Measurements from ENCODE around the gene CILP.
"Not testable (repeated sequence)": the region's sequence is repeated elsewhere in the genome, so short reads cannot be mapped to it uniquely, and the experiment has no call there.

The CILP gene, protein sequence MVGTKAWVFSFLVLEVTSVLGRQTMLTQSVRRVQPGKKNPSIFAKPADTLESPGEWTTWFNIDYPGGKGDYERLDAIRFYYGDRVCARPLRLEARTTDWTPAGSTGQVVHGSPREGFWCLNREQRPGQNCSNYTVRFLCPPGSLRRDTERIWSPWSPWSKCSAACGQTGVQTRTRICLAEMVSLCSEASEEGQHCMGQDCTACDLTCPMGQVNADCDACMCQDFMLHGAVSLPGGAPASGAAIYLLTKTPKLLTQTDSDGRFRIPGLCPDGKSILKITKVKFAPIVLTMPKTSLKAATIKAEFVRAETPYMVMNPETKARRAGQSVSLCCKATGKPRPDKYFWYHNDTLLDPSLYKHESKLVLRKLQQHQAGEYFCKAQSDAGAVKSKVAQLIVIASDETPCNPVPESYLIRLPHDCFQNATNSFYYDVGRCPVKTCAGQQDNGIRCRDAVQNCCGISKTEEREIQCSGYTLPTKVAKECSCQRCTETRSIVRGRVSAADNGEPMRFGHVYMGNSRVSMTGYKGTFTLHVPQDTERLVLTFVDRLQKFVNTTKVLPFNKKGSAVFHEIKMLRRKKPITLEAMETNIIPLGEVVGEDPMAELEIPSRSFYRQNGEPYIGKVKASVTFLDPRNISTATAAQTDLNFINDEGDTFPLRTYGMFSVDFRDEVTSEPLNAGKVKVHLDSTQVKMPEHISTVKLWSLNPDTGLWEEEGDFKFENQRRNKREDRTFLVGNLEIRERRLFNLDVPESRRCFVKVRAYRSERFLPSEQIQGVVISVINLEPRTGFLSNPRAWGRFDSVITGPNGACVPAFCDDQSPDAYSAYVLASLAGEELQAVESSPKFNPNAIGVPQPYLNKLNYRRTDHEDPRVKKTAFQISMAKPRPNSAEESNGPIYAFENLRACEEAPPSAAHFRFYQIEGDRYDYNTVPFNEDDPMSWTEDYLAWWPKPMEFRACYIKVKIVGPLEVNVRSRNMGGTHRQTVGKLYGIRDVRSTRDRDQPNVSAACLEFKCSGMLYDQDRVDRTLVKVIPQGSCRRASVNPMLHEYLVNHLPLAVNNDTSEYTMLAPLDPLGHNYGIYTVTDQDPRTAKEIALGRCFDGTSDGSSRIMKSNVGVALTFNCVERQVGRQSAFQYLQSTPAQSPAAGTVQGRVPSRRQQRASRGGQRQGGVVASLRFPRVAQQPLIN

DNA sequence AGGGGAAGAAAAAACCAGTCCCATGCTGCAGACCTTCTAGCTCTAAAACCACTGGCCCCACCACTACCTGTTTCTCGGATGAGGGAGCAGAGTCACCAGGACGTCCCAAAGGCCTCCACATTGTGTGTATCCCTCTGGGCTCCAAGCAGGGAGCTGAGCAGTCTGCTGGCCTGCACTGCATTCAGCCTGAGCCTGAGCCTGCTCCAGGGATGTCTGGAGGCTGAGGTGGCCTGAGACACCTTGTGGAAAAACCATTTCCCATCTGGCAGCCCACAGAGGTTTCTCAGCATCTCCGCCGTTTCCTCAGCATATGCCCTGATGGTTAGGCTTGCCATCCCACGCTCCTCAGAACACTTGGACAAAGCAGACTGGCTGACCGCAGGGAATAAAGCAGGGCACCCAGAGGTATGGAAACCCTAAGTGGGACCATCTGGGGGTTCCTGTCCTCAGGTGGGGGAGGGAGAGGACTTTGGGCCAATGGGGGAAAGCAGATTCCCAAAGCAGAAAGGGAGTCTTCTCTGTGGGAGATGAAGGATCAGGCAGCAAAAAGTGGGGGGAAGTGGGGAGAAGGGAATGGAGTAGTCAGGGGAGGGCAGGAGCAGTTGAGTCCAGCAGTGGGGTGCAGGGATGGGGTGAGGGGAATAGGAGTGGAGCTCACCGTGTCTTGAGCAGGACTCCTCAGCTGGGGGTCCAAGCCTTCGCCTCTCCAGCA lies at the start of gene CILP:
Gene CILP (minus strand): TSS at position 704 of the 712 bp plus-strand sequence. CDS start 1,718 bp downstream, outside the sequence.
- DNase-seq: no peak

DNA sequence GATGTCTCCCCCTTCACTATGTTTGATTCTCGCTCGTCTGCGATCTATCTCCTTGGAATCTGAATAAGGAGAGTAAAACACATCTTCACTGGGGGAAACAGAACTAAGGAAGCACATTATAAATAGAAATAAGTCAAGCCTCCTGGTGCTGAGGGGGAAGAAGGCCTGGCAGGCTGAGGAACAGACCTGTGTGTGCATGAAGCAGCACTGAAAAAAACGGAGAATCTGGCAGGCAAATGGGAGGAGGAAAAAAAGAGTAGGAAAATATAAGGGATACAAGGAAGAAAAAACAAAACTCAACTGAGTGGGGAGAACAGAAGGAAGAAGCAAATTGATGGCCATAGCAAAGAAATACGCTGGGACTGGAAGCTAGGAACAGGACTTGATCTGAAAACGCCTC lies 49.7 kb upstream of the CILP start:
- no peak for DNase-seq

DNA sequence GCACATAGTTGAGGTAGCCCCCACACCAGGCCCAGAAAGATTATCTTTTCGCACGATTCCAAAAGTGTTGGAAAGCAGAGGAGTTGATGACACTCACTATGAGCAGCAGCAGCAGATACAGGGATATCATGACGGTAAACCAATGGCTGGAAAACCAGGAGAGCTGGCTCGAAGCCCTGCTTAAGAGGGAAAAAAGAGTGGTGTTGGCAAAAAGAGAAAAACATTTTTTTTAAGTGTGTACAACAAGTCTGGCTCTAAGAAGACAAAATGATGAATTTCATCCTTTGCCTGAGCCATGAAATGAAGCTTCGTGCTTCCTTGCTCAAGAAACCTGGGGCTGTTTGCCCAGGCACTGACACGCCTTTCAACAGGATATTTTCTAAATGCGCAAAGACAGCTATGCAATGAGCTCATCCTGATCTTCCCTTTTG lies 48.1 kb upstream of the CILP start:
- DNase-seq: no peak

DNA sequence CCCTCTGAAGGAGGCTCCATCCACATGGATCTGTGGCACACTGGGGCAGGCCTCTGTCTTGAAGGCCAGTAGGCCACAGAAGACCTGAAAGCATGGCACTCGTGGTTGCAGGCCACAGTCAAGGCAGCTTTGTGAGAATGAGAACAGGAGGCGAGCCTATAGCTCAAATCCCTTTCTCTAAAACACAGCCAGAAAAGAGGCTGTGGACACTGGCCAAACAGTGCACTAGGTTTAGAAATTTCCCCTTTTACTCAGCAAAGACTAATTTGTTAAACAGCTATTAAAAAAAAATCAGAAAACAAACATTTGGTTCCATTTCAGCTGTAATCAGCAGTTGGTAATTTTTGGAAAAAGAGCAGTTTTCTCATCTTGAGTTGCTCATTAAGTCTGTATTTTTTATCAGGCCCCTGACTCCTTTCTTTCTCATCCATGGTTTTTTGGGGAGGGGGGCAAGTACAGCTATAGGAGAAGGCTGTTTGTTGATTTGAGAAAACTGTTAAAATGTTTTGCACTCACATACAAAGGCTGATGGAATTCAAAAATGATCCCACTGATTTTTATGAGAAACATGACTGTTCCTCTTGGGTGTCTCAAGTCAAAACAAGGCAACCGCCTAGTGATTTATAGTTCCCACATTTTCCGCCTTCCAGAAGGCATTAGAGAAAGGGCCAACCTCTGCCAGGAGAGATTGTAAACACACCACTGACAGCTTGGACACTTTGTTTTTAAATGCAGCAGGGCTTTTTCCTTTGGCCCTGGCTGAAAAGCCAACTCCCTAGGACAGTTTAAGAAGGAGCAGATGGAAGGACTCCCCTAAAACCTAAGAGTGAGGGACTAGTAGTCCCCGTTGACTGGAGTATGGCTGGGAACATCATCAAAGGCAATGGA lies 47.3 kb upstream of the CILP start:
- DNase-seq: no peak

DNA sequence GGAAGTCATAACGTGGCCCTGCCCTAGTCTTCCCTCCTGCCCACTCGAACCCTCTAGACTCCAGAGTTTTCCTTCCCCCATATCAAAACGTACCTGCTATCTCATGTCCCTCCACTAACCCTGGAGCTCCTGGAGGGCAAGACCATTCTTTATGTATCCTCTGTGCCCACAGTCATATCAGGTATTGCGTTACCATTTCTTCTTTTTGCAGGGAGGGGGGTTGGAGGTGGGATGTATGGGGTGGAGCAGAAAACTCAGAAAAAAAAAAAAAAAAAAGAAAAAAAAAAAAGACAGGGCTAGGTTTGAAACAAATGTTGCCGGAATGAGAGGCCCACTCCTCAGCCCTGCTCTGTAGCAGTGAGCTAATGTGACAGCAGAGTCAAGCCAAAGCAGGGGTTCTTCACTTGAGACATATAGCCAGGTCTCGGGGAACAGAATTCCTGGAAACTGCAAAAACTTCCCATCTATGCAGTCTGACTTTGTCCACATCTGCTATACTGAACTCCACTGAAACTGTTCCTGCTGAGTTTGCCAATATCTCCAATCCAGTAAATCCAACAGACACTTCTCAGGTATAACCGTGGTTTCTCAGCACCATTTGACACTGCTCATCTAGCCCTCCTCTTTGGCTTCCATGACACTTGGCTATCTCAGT lies 44.3 kb upstream of the CILP start:
- DNase-seq: no peak

DNA sequence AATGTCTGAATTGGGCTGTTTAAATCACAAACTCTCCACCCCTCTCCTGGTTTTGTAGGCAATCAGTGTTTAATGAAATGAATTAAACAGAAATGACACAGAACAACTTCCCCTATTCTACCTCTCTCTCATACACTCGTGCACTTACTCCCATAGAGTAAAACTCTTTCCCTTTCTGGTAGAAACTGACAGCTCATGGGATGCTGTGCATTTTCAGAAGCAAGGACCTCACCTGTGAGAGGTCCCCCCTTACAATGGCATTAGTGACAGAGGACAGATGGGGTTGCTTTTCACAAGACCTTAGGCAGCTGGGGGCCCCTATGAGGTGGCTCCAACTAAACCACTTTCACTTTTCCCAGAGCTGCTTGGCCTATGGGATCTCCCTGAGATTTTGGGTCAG lies 43.5 kb upstream of the CILP start:
- DNase-seq: no peak

DNA sequence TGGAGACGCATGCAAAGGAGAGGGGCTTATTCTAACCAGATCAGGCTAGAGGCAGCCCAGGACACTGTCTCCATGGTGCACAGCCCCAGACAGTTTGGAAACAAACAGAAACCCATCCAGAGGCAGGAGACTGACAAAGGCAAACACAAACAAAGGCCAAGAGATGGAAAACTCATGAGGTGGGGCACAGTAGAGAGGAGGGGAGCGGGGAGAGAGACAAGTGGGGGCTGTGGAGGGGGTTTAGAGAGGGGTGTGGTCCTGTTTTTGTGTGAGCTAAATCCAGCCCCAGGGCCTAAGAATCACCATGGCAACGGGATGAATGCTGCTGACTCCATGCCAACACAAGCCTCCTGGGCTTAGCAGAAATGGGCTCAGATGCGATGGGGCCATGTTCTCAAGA lies 43.1 kb upstream of the CILP start:
- DNase-seq: no peak

DNA sequence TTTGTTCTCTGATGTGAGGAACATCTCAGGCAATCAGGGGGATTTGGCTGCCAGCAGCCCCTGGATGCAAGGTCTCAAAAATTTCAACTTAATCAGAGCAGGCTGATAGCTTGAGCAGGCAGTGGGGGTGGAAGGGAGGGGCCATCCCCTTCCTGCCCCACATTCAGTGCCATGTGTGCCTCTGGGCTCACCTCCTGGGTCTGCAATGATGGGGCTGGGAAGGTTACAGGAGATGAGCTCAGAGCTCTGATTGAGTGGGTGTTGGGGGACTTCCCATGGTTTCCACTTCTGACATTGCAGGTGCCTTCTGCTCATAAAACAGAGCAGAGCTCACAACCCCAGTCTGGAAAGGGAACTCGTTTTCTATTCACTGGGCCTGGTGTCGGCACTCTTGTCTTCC lies 38.4 kb upstream of the CILP start:
- DNase-seq: no peak

DNA sequence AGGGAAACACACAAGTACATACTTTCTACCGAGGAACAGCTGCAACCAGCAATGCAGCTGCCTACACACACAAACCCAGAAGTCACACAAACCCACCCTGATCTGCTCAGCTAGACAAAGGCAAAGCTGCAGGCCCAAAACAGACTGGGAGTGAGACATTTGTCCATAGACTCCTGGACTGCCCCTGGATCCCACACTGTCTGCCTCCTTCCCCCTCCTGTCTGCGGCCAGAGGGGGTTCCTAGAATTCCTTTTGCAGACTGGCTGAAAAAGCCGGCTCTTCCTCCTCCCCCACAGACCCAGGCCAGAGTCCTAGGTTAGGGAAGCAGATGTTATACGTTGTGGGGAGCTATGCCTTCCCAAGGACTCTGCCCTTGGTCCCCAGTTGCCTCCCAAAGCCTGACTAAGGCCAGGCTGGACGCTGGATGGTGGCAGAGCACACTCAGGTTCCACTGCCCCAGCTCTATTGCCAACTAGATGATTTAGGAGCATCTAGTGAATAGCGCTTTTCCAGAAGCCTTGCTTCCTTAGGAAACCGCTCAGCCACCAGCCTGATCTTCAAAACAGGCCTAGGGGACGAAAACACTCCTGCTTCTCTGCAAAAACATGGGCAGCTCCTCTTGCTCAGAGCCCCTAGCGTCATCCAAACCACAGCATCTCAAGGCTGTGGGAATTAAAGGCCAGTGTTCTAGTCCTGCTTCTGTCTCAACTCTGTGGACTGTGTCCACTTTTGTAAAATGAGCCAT lies 37.4 kb upstream of the CILP start:
- no peak for DNase-seq

DNA sequence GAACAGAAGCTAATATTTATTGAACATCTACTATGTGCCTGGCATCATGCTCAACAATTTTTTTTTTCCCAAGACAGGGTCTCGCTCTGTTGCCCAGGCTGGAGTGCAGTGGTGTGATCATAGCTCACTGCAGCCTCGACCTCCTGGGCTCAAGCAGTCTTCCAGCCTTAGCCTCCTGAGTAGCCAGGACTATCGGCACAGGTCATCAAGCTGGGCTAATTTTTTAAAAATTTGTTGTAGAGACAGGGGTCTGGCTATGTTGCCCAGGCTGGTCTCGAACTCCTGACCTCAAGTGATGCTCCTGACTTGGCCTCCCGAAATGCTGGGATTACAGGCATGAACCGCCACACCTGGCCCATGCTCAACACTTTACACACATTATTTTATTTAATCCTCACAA lies 35.7 kb upstream of the CILP start:
- DNase-seq: no peak

DNA sequence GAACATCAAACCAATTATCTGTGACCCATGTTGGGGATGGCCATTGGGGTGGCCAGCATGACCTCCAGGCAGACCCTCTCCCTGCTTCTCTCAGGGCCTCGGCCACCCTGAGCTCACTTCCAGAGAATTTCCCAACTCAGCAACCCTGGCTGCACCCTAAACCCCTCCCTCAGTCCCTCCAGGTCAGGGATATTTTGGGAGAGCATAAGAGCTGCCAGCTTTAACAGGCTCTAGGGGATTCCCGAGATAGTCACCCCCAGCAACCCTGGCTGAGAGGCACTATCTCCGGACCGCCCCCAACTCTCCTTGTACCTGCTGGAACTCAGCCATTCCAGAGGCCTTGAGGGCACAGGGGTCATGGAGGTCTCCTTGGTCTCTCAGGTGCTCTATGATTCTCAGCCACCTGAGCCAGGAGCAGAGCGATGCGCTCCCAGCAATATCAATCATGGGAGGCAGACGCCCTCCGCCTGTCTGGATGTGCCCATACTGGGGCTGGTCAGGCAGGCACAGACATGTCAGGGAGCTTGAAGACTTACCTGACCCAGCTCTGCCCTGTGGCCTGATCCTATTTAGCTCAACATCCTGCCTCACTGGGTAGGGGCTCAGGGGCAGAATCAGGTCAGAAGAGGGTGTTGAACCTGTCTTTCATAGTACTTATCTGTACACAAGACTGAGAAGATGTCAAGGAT lies 34.9 kb upstream of the CILP start:
- DNase-seq: no peak

DNA sequence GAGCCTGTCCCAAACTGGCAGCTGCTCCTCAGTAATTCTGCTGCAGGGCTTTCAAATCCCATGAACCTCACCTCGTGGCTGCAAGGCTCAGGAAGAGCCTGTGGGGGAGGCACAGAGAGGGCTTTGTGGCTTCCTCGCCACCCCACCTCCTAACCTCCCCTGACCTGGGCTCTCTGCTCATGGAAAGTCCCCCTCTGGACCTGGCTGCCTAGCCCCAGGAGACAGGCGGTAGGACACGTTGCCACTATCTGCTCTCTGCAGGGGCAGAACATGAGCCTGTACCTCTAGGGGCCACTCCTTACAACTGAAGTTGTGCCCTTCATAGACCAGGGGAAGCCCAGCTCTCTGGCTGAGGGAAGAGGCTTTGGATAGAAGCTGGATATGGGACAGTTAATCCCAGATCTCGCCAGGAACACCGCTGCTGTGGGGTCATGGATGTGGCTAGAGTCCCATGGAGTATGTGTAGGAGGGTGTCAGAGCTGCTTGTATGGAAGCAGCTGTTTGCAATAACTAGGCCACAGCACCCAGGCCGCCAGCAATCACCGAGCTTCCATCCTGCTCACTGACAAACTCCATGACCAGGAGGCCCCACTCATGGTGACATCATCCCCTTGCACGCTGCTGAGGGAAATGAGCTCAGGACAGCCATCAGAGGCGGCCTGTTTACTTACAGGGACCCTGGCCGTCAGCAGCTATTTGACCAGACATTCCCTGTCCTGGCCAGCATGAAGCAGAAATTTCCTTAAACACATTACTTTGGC lies 34.0 kb upstream of the CILP start:
- no peak for DNase-seq

DNA sequence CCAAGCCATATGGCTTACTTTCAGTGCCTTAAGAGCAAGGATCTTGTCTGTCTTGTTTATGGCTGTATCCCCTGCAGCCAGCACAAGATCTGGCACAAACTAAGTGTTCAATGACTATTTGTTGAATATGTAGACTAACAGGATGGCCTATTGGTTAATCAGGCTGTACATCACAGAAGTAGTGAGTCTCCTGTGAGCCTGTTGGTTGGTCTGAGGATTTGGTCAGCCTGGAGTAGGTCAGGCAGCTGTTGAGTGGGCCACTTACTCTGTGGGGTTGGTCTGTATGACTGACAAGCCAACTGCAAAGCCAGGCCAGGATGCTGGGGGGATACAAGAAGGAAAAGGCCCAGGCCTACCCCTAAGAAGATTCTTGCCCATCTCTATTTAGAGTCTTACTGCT lies 33.4 kb upstream of the CILP start:
- no peak for DNase-seq

DNA sequence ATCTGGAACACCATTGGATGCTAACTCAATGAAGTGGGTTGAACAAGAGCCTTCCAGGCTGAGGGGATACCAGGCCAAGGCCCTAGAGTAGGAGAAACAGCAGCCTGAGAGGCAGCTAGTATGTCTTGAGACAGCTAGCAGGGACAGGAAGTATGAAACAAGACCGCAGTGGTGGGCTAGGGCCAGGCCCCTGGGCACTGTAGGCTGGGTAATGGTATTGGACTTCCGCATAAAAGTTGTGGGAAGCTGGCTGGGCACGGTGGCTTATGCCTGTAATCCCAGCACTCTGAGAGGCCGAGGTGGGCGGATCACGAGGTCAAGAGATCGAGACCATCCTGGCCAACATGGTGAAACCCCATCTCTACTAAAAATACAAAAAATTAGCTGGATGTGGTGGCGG lies 25.2 kb upstream of the CILP start:
- not testable (repeated sequence) for DNase-seq

DNA sequence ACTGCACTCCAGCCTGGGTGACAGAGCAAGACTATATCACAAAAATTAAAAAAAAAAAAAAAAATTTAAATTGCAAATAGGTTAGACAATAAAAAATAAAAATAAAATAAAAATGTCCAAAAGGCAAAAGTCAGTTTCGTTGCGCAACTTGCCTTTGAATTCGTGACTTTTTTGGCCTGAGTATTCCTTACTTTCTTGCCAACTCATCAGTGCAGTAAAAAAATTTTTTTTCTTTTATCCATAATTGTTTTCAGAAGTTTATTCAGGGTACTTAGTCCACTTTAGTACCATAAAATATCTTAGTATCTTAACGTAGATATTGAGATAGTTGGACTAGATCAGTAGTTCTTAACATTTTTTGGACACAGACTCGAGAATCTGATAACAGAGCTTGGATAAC lies 22.4 kb upstream of the CILP start:
- no peak for DNase-seq

DNA sequence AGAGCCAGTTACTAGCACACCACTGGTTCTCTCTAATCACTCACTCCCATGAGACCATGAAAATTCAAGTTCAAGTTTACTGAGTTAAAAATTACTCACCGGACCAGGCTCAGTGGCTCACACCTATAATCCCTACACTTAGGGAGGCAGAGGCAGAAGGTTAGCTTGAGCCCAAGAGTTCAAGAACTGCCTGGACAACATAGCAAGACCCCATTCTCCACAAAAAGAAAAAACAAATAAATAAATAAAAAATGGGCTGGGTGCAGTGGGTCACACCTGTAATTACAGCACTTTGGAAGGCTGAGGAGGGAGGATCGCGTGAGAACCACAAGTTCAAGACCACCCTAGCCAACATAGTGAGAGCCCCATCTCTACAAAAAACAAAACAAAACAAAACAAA lies 21.2 kb upstream of the CILP start:
- DNase-seq: no peak

DNA sequence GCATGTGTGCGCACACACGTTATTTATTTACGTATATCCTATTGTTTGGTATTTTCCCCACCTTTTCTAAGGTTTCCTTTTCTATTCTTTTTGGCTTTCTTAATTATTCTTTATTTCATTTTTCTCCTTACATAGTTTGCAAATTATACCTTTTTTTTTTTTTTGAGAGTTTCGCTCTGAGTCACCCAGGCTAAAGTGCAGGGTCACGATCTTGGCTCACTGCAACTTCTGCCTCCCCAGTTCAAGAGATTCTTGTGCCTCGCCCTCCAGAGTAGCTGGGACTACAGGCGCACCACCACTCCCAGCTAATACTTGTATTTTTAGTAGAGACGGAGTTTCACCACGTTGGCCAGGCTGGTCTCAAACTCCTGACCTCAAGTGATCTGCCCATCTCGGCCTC lies 20.0 kb upstream of the CILP start:
- no peak for DNase-seq

DNA sequence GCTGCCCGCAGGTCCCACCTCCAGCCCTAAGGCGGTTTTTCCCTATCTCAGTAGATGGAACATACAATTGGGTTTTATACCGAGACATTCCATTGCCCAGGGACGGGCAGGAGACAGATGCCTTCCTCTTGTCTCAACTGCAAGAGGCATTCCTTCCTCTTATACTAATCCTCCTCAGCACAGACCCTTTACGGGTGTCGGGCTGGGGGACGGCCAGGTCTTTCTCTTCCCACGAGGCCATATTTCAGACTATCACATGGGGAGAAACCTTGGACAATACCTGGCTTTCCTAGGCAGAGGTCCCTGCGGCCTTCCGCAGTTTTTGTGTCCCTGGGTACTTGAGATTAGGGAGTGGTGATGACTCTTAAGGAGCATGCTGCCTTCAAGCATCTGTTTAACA lies 15.6 kb upstream of the CILP start:
- DNase-seq: not testable (repeated sequence)

DNA sequence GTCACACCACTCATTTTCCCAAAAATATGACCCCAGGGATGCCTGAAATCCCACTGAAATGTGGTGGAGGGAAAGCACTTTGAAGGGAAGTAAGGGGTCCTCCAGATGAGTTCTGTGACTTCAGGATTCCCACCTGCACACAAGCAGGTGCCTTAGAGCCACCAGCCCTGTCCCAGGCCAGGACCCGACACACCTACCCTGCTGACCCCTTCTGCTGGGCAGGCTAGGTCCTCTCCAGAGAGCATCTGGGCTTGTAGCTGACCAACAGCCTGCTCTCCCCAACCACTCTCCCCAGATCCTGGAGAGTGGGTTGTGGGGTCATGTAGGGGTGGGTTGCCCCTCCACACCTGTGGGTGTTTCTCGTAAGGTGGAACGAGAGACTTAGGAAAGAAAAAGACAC lies 14.9 kb upstream of the CILP start:
- DNase-seq: no peak
